HUES6 (cell line): ENCODE results near the gene HSBP1.

Source experiments
- H3K27ac ChIP-seq: 2 replicates; pipeline ENCODE4 v1.7.0; 2013; ENCODE audit warnings: low read depth, mild to moderate bottlenecking, low read length, inconsistent platforms
- H3K27me3 ChIP-seq: 2 replicates; pipeline ENCODE4 v1.6.1; 2013; ENCODE audit warnings: low read length; ENCODE audit not compliant: control insufficient read depth, insufficient read depth
- H3K36me3 ChIP-seq: 2 replicates; pipeline ENCODE4 v1.6.1; 2013; ENCODE audit warnings: low read length; ENCODE audit not compliant: control insufficient read depth, insufficient read depth
- H3K4me1 ChIP-seq: 2 replicates; pipeline ENCODE4 v1.6.1; 2013; ENCODE audit warnings: low read length; ENCODE audit not compliant: control insufficient read depth, insufficient read depth
- H3K4me3 ChIP-seq: 2 replicates; pipeline ENCODE4 v1.5.1; 2013; ENCODE audit warnings: low read depth, low read length
- H3K9ac ChIP-seq: one replicate; pipeline ENCODE4 v1.6.1; 2013; ENCODE audit warnings: mild to moderate bottlenecking, low read length
- H3K9me3 ChIP-seq: 2 replicates; pipeline ENCODE4 v1.6.1; 2013; ENCODE audit warnings: low read depth, low read length; ENCODE audit not compliant: control insufficient read depth, insufficient read depth

Gene HSBP1

DNA sequence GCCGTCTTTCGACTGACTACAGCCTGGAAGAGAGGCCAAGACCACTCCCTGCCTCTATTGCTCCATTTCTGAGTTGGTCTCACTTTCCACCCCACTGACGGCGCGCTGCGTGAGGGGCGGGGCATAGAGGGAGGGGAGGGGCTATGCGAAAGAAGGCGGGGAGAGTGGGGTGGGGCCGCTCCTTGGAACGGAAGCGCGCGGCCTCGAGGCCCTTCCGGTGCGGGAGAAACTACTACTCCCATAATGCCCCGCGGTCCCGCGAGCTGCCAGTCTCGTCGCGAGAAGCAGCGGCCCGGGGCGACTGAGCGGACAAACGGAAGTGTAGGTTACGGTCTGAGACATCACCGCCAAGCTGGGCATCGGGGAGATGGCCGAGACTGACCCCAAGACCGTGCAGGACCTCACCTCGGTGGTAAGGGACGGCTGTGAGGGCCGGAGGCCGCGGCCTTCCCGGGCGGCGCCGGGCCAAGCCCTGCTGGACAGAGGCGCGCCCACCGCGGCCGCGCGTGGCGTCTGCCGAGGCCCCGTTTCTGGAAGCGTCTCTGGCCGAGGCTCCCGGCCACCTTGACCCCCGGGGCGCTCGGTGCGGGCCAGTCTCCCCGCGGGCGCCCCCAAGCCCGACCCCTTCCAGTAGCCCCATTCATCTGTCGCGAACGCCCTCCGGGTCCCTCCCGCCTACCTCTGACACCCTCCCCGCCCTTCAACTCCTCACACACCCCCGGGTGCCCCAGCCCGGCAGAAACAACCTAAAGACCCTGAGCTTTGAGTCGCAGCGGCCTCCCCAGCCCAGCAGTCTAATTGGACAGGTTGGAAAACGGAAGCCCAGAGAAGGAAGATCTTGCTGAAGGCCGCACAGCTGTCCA, at the start of gene HSBP1:
Gene HSBP1, plus strand, starts transcription at position 269 of the 863 bp plus-strand sequence. Its CDS starts 99 bp downstream, at position 368.
- peaks cover 29% of the 10 kb centered on the region for H3K36me3 ChIP-seq
- H3K4me1 ChIP-seq = peaks cover 19% of the 10 kb centered on the region
- H3K9ac ChIP-seq = peak within 1 kb of the TSS; percentile 90
- peak within 1 kb of the TSS; percentile 78; the same call in 1 of the 2 replicates for H3K27ac ChIP-seq
- H3K9me3 ChIP-seq = no peaks in the 10 kb centered on the region
- no peaks in the 10 kb centered on the region for H3K27me3 ChIP-seq
- peak within 1 kb of the TSS; percentile 97 for H3K4me3 ChIP-seq

DNA sequence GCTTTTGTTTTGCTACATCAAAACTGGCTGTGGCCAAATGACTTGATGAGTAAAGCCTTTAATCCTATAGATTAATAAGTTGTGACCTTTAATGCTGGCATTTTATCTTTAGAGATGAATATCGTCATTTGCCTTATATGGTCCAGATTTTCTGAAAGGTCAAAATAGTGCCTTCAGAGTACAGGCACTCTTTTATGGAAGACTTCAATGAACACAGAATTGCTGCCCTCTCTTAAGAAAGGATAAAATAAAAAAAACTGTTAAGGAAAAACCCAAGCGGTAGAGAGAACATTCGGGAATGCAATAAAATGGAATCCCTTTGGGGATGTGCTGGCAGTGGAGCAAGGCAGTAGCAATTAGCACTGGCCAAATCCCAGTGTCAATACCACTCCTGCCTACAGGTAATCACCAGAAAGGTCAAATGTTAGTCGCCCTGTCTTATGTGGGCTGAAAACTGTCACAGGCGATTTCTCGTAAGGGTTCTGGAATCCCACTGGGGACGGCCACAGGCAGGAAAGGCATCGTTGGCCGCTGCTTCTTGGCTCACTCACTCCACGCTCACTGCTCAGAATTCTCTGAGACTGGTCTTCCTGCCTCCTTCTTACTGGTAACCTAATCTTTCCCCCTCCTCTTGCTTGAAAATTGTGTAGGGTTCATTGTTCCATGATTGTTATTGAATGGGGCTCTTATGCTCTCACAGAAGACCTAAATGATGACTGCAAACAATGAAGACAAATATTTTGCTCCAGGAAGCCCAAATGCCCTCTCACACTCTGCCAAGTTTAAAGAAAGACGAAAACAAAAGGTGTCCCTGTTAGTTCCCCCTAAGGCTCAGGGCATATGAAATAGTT, 45.4 kb upstream of the HSBP1 start:
- no peaks in the 10 kb centered on the region; the same call in 1 of the 2 replicates for H3K4me1 ChIP-seq
- H3K27me3 ChIP-seq = no peaks in the 10 kb centered on the region
- H3K9ac ChIP-seq = no peak overlapping the region
- no peaks in the 10 kb centered on the region; the same call in 1 of the 2 replicates for H3K9me3 ChIP-seq
- H3K36me3 ChIP-seq = no peaks in the 10 kb centered on the region
- no peak overlapping the region for H3K27ac ChIP-seq
- H3K4me3 ChIP-seq = no peak overlapping the region

DNA sequence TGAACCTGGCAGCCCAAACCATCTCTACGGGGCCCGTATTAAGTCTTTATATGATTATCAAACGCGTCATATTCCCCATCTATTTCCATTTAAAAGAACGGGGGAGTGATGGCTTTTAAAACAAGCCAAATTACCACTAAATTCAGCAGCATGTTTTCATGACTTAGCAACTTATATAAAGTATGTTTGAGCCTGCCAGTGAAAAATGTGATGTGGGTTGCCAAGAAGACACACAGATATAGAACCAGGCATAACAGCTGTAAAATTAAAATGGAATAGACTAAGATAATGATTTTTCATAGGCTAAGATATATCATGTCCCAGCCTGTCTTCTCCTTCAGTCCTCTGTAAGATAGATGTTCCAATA, 44.8 kb upstream of the HSBP1 start:
- Histone ChIP-seq H3K27ac (no peak overlapping the region), H3K9me3 (no peaks in the 10 kb centered on the region; the same call in 1 of the 2 replicates), H3K27me3 (no peaks in the 10 kb centered on the region), H3K4me3 (no peak overlapping the region), H3K36me3 (no peaks in the 10 kb centered on the region), H3K4me1 (no peaks in the 10 kb centered on the region; the same call in 1 of the 2 replicates), H3K9ac (no peak overlapping the region)

DNA sequence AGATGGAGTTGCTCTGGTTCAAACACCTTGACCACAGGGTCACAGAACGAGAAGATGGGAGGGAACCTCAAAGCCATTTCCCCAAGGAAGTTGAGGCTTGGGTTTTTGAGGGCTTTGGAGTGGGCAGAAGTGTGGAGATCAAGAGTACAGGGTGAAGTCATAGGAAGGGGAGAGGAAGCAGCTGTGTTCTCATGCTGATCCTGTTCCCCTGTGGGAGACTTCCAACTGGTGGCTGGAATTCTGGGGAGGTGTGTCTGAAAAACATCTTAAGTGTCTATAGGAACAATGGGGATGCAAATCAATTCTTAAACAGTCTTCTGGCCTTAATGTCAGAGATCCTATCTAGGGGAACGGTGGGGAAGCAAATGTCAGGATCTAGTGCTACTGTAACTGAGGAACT, 38.8 kb upstream of the HSBP1 start:
- H3K4me1 ChIP-seq = peaks cover 34% of the 10 kb centered on the region
- no peaks in the 10 kb centered on the region for H3K36me3 ChIP-seq
- H3K9ac ChIP-seq = peak overlapping the region; percentile 48
- peak overlapping the region; percentile 1; the same call in 1 of the 2 replicates for H3K4me3 ChIP-seq
- no peaks in the 10 kb centered on the region for H3K27me3 ChIP-seq
- peak overlapping the region; percentile 38; the same call in 1 of the 2 replicates for H3K27ac ChIP-seq
- no peaks in the 10 kb centered on the region; the same call in 1 of the 2 replicates for H3K9me3 ChIP-seq

DNA sequence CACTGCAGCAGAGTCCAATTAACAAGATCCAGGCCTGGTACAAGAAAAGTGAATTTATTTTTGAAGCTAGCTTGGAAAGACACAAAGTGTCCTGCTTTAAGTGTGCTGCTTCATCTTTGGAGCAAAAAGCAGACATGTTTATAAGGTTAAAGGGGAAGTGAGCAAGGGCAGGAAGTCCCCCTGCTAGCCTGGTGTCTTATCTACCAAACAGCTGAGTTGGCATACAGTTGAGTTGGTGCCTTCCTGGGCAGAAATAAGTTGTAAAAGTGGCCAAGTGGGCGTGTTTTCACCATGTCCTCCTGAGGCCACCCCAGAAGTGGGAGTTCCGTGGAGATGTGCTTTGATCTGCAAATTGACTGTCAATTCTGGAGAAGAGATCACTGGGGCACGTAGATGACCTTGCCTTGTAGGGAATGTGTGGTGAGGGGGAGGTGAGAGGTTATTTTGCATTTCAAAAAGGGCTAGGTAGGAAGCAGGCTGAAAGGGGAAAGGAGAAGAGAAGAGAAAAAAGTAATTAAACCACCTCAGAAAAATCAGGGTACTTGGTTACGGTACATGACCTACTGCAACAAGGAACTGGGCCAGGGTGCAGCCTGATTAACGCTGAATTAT, 38.3 kb upstream of the HSBP1 start:
- H3K4me3 ChIP-seq = peak overlapping the region; percentile 32
- no peaks in the 10 kb centered on the region for H3K27me3 ChIP-seq
- no peaks in the 10 kb centered on the region for H3K36me3 ChIP-seq
- H3K9me3 ChIP-seq = no peaks in the 10 kb centered on the region; the same call in 1 of the 2 replicates
- peak overlapping the region; percentile 60; the same call in 1 of the 2 replicates for H3K27ac ChIP-seq
- peak overlapping the region; percentile 66 for H3K9ac ChIP-seq
- H3K4me1 ChIP-seq = peaks cover 34% of the 10 kb centered on the region

DNA sequence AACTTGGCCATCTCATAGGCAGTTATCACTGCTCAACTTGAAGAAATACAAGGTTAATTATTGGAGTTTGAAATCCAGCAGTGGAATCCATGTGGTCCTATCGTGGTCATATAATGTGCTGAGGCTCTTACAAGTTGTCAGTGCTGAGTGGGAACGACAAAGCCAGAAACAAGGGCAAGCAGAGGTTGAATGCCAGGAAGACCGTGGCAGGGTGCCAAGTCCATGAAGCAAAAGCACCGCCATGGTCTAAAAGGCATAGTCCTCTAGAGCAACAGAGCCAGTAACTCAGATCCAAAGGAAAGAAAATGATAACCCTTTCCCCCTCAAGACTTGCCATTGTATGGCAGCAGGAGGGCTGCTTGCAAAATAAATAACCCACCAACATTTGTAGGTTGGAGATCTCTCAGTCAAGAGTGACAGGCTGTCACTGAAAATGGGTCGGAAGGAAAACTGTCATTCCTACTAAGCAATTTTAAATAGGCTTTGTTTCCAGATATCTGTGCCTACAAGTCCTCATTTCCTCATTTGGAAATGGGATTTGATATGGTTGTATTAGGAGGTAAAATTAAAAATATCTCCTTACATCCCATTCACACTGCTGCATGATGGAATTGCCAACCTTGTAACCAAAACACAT, 36.4 kb upstream of the HSBP1 start:
- H3K27ac ChIP-seq = no peak overlapping the region; the same call in 1 of the 2 replicates
- H3K4me3 ChIP-seq = no peak overlapping the region
- no peaks in the 10 kb centered on the region for H3K36me3 ChIP-seq
- no peak overlapping the region for H3K9ac ChIP-seq
- no peaks in the 10 kb centered on the region for H3K27me3 ChIP-seq
- peaks cover 34% of the 10 kb centered on the region for H3K4me1 ChIP-seq
- no peaks in the 10 kb centered on the region; the same call in 1 of the 2 replicates for H3K9me3 ChIP-seq

DNA sequence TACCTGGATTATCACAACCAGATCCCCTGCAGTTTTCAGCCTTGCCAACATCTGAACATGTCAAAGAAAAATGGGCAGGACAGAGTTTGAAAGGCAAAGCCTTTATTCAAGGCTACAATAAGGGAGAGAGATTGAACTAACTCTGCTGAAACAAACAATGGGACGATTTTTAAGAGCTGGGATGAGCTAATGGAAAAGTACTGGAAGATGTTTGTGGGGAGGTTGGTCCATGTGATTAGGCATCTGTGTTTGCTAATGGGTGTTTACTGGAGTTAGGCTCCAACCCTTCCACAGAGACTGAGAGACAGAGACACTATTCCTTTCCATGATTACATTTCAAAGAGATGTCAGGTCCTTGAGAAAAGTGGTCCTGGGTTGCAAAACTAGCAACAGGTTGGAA, 35.0 kb upstream of the HSBP1 start:
- Histone ChIP-seq H3K27me3 (no peaks in the 10 kb centered on the region), H3K4me1 (peaks cover 34% of the 10 kb centered on the region), H3K4me3 (no peak overlapping the region), H3K9ac (no peak overlapping the region), H3K36me3 (no peaks in the 10 kb centered on the region), H3K9me3 (no peaks in the 10 kb centered on the region), H3K27ac (no peak overlapping the region)

DNA sequence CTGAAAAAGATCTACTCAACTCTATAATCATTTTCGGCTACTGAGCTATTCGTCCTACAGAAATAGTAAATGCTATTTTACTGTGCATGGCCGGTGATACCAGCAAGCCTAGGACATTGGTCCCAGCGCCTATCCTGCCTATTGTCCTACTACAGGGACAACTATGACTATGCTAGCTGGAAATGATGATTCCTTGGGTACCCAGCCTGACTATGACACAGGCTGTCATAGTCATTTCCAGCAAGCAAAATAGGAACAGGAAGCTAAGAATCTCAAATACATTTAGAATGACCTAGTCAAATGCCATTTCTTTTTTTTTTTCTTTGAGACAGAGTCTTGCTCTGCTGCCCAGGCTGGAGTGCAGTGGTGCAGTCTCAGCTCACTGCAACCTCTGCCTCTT, 33.7 kb upstream of the HSBP1 start:
- peaks cover 30% of the 10 kb centered on the region for H3K4me1 ChIP-seq
- H3K27ac ChIP-seq = no peak overlapping the region
- H3K9me3 ChIP-seq = no peaks in the 10 kb centered on the region
- no peak overlapping the region for H3K4me3 ChIP-seq
- no peaks in the 10 kb centered on the region for H3K36me3 ChIP-seq
- H3K27me3 ChIP-seq = no peaks in the 10 kb centered on the region
- H3K9ac ChIP-seq = no peak overlapping the region

DNA sequence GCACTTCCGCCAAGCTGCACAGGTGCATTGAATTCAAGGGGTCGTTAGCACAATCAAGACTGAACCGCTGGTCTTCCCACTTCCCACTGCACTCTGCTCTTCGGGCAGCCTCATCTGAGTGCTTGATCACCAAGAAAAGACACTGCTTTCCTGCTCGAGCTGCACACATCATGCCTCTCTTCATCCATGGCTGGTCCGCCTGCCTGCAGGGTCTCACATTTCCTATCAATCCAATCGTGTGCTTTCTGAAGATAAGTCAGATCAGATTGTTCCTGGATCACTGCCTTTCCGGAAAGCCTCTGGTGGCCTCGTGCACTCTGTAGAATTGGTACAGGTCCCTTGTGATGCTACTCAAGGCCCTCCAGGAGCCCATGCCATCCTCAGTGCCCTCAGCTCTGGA, 30.8 kb upstream of the HSBP1 start:
- no peak overlapping the region for H3K9ac ChIP-seq
- no peaks in the 10 kb centered on the region for H3K9me3 ChIP-seq
- H3K27me3 ChIP-seq = no peaks in the 10 kb centered on the region
- H3K4me3 ChIP-seq = no peak overlapping the region
- no peak overlapping the region for H3K27ac ChIP-seq
- no peaks in the 10 kb centered on the region for H3K36me3 ChIP-seq
- H3K4me1 ChIP-seq = peaks cover 8% of the 10 kb centered on the region

DNA sequence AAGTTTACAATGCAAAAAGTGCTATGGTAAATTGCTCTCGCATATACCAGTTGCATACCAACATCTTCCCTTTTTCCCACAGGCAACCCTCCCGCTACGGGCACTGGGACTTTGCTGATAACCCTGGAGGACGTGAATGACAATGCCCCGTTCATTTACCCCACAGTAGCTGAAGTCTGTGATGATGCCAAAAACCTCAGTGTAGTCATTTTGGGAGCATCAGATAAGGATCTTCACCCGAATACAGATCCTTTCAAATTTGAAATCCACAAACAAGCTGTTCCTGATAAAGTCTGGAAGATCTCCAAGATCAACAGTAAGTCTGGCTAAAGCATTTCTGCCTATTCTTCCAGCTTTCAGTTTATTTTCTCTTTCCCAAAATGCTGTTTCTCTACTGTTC, 27.9 kb upstream of the HSBP1 start:
- no peak overlapping the region for H3K4me3 ChIP-seq
- H3K27ac ChIP-seq = no peak overlapping the region
- no peaks in the 10 kb centered on the region for H3K9me3 ChIP-seq
- no peaks in the 10 kb centered on the region for H3K36me3 ChIP-seq
- H3K9ac ChIP-seq = no peak overlapping the region
- H3K4me1 ChIP-seq = no peaks in the 10 kb centered on the region
- H3K27me3 ChIP-seq = no peaks in the 10 kb centered on the region
